CD4-positive, alpha-beta T cell treated with Interleukin-17A for 4 hours (primary cell): ENCODE results near the gene CFAP54.

ENCODE experiments used
- DNase-seq: peaks from one replicate; pipeline ENCODE4 v3.0.0-alpha.2; 2020; ENCODE audit warnings: mixed read lengths

CFAP54 gene

DNA sequence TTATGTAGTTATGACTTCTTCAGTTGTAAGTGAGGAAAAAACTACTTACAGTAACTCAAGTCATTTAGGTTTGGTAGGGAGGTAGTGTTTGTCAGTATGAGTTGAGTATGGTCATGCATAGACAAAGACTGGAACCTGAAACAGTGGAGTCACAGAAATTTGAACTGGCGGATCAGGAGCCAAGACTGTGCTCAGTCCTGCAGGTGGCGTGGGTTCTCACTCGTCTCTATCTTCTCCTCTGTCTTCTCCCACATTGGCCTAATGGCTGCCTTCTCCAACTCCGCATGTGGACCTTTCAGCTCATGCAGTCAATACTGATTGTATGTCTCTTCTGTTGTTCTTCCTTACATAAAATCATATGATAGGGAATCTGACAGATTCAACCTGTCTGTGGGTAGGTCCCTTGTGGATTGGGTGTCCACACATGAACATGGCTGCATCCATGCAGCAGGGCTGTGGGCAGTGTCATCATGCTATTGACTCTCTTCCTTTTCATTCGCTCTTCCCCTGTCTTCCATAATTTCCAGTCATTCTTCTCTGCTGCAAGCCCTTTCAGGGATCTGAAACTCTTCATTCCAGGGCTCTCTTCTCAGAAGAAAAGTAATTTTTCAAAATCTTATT is 338.9 kb downstream of the CFAP54 start:
- DNase-seq, result no peak

DNA sequence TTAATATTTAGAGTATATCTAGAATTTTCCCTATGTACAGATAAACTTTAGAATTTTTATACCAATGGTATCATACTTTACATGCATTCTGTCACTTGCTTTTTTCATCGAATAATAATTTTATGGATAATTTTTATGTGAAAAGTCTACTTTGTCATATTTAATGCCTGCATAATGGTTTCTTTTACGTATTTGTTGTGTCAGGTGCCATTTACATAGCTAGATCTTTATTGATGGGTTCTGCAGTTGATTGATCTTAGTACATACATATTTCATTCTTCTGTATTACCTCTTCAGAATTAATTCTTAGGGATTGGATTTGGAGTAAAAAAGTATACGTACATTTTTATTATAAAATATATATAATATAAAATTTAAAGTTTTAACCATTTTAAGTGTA is 340.0 kb downstream of the CFAP54 start:
- DNase-seq, result no peak

DNA sequence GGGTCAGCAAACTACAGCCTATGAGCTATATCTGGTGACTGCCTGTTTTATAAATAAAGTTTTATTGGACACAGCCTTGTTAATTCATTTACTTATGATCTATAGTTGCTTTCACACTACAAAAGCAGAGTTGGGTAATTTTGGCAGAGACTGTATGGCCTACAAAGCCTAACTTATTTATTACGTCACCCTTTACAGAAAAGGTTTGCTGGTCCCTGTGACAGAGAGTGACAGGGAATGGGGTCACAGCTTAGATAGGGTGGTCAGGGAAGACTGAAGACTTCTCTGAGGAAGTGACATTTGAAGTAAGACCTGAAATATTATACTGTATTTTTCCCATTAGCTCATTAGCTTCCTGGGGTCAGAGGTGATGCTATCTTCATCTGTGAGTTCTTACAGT is 342.0 kb downstream of the CFAP54 start:
- no peak for DNase-seq

DNA sequence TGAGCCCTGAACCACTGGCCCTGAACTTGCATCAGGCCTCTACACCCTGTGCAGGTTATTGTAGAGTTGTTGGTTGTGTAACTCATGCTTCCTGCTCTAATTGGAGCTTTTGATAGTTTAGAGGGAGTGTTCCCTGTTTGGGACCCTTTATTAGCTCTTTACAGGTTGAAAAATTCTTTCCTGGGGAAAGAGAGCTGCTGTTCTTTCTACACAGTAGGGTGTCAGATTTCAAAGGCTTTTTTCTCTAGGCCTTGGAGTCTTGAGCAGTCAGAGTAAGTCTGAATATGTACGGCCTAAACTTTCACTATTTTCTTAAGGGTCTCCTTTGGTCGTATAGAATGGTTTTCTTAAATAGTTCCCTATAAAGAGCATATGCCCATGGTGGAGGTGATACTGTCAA is 356.9 kb downstream of the CFAP54 start:
- DNase-seq, result no peak

DNA sequence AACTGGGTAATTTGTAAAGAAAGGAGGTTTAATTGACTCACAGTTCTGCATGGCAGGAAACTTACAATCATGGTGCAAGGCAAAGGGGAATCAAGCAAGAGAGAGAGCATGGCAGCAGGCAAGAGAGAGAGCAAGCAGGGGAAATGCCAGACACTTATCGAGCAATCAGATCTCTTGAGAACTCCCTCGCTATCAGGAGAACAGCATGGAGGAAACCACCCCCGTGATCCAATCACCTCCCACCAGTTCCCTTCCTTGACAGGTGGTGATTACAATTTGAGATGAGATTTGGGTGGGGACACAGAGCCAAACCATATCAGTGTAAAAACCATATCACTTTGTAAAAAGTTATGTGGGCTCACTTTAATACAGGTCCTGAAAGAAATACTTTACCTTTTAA is 361.3 kb downstream of the CFAP54 start:
- DNase-seq, result no peak

DNA sequence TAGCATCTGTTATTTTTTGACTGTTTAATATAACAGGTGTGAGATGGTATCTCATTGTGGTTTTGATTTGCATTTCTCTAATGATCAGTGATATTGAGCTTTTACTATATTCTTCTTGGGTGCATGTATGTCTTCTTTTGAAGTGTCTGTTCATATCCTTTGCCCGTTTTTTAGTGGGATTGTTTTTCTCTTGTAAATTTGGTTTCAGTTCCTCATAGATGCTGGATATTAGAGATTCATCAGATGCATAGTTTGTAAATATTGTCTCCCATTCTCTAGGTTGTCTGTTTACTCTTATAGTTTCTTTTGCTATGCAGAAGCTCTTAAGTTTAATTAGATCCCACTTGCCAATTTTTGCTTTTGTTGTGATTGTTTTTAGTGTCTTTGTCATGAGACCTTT is 368.8 kb downstream of the CFAP54 start:
- DNase-seq, result no peak

DNA sequence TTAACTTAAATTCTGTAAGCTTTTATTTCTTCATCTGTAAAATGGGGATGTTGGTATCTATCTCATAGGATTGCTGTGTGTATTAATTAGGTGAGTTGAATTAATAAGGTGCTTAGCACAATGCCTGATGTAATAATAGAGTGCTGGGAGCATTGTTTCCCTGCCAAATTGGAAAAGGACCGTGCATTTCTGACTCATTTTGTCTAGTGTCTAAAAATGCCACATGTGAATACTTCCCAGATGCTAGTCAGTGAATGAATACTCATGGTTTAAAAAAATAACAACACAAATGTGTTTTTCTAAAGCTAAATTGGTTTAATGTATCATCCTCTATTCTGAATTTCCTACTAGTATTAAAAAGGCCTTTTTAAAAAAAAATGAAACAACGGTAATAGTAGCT is 372.3 kb downstream of the CFAP54 start:
- no peak for DNase-seq

DNA sequence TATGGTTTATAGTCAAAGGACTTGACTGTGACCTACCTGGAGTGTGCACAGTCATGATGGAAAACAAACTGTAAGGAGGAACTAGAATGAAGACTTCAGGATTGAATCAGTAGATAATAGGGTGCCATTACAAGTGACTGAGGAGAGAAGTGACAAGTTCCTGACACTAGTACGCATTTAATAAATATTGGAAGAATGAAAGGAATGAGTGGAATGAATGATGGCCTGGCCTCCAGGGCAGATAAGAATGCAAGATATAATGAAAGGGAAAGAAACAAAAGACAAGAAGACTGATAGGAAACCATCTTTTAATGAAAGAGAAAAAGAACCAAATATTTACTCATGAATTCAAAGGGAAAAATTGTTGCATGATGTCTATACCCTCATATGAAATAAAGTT is 372.9 kb downstream of the CFAP54 start:
- DNase-seq, result no peak

DNA sequence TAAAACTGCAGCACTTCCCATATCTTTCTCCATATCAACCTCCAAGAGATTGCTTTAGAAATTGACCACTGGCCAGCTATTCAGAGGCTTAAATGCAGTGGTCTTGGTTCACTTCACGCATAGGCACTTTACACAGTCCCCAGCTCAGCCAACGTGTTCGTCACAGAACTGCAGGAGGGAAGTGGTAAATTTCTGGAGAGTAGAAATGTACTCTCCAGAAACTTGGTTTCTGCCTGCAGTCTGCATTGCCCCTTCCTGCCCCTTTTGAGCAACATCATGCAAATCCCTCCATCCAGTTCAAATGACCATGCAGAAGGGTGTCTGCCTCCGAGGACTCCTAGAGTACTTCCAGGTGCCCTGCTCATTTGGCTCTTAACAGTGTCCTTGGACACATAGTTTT is 375.0 kb downstream of the CFAP54 start:
- no peak for DNase-seq

DNA sequence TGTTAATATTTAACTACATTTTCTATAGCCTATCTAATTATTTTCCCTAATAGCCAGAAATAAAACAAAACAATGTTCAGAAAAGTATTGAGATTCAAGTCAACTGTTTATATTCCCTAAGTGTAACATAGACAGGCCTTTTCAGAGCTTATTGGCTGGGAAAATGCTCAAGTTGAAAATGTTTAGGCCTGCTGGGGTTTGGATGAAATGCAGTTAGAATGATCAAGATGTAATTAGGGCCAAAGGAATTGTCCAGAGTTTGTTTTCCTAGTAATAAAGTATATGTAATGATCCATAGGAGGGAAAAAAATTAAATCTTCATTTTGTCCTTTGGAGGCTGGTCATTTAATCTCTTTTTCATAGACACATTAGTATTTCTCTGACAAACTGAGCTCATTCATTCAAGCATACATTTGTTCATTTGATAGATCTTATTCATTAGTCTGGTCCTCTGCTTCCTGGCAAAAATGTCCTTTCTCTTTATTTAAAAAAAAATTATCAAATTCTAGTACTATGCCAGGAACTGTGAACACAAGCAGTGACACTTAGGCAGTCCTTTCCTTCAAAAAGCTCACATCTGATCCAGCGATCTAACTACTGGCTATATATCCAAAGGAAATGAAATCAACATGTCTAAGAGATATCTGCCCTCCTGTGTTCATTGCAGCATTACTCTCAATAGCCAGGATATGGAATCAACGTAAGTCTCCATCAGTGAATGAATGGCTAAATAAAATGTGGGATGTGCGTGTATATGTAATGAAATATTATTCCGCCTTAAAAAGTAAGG is 377.6 kb downstream of the CFAP54 start:
- DNase-seq, result no peak

DNA sequence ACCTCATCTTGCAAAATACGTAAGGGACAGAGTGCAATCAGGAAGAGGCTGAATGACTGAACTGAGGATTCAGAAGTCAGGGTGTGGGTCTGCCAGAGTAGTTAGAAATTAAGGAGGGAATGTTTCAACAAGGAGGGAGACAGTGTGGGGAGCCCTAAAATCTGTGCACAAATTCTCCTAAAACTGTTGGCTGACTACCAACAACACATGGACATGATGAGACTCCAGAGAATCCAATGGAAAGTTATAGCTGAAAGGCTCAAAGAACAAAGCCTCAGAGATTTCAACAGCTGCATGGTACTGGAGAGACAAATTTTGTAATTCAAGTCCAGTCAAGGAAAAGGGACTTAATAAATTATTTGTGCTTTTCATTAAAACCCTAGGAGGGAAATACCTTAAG is 381.6 kb downstream of the CFAP54 start:
- DNase-seq, result no peak

DNA sequence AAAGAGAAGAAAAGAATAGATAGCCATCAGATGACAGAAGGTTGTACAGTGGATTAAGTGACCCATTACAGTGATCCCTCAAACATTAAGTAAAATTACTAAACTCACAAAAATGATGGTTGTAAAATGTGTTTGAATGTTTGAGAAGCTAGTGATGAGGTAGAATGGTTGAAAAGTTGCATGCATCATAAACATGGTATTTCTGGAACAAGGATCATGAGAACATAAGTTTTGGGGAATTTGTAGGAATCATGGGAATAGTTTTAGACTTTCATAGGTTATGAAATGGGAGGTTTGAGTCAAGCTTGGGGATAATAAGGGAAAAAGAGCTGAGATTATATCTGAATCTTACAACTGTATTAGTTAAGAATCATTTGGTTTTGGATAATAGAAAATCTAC is 383.6 kb downstream of the CFAP54 start:
- DNase-seq, result no peak

DNA sequence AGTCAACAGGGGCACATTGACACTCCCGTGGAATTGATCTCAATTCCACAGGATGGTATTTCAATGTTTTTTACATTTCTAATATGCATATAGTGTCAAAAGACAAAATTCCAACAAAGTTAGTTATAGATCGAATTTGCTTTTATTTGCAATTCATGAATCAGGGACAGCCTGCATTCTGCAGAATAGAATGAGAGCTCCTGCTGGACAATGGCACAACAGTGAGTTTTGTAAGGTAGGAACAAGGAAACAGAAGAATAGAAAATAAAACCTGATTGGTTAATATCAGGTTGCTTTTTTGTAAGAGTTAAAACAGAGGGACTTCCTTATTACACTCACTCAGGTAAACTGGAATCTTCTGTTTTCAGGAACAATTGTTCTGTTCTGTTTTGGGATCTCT is 384.8 kb downstream of the CFAP54 start:
- no peak for DNase-seq

DNA sequence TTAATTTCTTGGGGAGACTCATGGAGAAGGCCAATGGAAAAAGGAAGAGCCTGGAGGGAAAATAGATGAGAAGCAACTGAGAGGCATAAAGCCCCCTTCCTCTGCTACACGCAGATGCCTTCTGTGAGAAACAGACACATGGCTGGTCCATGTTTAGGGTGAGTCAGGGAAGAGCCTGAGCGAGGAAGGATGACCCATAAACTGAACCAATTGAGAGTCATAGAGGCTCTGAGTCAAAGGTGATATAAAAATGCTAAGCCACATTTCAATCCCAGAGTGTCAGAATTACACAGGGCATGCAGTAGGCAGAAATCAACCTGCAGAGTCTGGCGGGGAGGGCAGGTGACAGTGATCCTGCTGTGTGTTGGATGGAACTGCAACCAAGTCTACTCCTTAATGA is 387.6 kb downstream of the CFAP54 start:
- no peak for DNase-seq

DNA sequence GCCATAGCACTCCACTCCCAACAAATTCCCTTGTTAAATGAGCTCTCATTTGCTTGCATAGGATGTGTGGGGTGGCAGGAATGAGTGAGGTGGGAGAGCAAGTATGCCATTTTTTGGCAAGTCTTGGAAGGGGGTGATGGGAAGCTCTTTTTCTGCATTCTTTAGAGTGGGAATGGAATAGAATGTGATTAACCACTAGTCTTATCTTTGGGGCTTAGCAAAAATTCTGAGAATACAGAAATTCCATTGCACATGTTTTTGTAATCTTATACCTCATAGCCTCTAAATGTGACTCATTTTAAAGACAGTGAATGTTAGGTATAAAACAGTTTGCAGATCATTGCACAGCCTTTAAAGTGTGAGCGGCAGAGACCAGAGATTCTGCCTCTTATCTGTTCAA is 389.3 kb downstream of the CFAP54 start:
- no peak for DNase-seq

DNA sequence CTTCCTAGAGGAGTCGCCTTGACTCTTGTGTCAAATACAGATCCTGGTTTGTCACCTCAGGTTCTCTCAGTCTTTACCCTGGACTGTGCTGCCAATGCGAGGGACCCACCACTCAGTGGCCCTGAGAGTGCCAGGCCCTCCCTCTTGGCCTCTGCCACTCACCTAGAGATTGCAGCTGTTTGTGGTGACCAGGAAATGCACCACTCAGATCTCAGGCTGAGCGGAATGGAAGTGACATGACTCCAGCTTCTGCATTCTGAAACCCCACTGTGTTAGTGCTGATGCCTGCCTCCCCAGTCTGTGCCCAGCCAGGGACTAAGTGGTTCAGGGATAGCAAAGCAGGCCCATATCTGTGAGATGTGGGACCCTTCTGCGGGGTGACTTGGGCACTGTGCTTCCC is 389.9 kb downstream of the CFAP54 start:
- no peak for DNase-seq

DNA sequence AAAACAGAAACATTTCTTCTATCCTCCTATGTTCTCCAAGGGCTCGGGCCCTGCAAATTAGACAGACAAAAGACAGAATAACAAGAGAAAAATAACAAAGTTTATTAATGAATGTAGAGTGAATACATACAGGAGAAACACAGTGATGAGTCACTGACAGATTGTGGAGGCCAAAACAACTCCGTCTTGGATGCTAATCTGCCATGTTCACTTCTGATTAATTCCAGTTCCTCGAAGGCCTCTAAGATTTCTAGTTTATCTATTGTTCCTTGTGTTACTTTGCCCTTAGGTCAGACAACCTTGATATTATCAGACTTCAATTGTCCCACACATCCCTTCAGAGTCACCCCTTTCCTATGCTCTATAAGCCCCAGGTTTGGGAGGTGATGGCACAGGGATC is 390.8 kb downstream of the CFAP54 start:
- no peak for DNase-seq

DNA sequence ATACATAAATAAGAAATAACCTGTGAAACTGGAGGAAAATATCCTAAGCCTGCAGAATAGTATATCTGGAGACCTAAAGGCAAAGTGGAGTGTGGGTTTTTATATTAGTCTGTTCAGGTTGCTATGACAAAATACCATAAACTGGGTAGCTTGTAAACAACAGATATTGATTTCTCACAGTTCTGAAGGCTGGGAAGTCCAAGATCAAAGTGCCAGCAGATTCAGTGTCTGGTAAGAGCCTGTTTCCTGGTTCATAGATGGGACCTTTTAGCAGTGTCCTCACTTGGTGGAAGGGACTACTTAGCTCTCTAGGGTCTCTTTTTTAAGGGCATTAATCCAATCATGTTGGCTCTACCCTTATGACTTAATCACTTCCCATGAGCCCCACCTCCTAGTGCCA is 392.2 kb downstream of the CFAP54 start:
- no peak for DNase-seq

DNA sequence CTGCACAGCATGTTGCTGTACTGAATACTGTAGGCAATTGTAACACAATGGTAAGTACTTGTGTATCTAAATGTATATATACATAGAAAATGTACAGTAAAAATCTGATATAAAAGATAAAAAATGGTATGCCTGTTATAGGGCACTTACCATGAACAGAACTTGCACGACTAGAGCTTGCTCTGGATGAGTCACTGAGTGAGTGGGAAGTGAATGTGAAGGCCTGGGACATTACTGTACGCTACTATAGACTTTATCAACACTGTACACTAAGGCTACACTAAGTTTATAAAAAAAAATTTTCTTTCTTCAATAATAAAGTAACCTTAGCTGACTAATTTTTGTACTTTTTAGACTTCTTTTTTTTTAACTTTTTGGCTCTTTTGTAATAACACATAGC is 393.5 kb downstream of the CFAP54 start:
- no peak for DNase-seq

DNA sequence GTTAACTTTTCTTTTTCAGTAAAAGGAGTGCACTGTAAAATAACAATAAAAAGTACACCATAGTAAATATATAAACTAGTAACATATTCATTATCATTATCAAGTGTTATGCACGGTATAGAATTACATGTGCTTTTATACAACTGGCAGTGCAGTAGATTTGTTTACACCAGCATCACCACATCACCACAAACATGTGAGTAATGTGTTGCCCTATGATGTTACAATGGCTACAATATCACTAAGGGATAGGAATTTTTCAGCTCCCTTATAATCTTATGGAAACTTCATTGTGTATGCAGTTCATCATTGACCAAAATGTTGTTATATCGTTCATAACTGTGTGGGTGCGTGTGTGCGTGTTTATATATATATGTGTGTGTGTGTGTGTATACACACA is 394.2 kb downstream of the CFAP54 start:
- DNase-seq, result no peak

DNA sequence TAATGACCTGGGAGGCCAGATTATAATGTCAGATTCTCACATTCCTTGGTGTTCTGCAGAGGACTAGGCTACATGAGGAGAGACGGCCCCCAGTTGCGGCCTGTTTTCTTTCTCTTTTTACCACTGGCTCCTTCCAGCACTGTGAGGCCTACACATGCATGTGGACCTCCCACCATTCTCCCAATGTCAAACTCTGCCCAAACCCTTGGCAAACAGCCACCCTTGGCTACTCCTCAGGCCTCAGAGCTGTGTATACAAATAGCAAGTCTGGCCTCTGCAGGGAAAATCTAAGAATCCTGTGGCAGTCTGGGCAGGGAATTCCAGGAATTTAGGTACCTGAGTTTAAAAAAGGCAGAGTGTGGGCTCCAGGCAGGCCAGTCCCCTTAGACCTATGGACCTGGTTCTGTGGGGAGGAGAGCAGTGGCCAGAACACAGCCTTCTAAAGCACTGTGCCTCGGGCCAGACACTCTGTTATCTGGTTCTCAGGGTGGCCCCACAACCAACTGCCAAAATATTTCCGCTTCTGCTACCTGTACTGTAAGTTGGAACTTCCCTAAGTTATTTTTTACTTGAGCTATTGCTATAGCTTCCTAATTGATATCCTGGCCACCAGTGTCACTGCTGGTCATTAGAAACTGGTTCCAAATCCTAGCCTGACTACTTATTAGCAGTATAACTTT is 397.8 kb downstream of the CFAP54 start:
- no peak for DNase-seq

DNA sequence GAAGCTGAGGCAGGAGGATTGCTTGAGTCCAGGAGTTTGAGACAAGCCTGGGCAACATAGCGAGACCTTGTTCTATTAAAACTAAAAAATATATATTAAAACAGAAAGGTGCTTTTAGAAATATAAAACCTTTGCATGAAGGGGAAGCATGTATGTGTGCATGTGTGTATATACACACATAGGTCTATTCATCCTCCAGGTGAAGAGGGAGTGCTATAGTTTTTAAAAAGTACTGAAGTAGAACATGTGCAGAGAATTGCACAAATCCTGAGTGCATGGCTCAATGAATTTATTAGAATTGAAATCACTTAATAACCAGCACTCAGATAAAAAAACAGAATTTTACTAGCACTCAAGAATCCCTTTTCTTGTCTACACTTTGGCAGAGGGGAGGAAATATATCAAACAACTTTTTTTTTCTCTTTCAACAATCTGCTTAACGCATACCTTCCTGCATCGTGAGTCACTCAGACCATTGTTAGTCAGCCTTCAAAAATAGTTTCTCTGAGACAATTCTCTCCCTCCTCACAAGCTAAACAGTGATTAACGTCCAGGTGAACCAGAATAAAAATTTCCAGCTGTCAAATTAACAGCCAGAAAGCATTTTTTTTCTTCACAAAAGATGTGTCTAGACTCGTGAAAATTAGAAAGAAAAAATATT is 400.0 kb downstream of the CFAP54 start:
- no peak for DNase-seq

DNA sequence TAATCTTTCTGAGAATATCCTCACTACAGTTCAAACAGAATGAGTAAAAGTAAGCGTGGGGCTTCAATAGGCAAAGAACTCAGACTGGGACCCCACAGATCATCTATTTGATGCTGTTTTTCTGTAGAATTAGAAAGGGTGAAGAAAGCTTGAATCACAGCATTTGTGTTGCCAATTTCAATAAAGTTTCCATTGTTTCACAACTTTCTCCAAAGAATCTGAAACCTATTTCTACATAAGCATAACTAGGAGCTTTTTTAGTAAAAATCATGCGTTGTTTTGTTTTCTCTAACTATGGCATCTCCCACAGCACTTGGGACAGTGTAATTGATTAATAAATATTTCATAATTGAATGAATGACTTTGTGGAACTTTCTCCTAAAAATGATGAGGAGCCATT is 401.0 kb downstream of the CFAP54 start:
- no peak for DNase-seq

DNA sequence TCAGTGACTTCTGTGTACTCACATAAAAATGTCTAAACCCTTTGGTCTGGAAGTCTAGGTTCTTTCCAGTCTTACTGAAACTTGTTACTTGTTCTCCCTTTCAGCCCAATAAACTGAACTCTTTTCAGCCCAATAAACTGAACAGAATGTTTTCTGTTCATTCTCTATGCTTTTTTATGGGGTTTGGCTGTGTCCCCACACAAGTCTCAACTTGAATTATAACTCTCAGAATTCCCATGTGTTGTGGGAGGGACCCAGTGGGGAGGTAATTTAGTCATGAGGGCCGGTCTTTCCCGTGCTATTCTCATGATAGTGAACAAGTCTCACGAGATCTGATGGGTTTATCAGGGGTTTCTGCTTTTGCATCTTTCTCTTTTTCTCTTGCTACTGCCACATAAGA is 402.7 kb downstream of the CFAP54 start:
- DNase-seq, result no peak
